Endothelial cell of umbilical vein (primary cell): ENCODE data around the gene JSRP1. TPM values are rescaled to one million over a fixed set of nuclear protein-coding genes. Genes with fewer than 3 reads are reported as not detected.

ENCODE experiments used
- BruUV-seq: library from RNA; stranded (reverse); fragments of 400-500 nt; replicated peaks from 2 replicates; lab custom pipeline; 2021; lab: Mats Ljungman, UMichigan
- CTCF ChIA-PET: fragments of 300-600, 350-600 bp; sonication (Branson Sonifier 250); formaldehyde crosslinking; loops from one replicate; lab custom pipeline; 2021; ENCODE audit warnings: antibody characterized with exemption, inconsistent platforms; lab: Charles Lee
- POLR2A ChIA-PET: fragments of 300-600, 350-600 bp; sonication (Branson Sonifier 250); formaldehyde crosslinking; loops from one replicate; lab custom pipeline; 2021; ENCODE audit warnings: antibody characterized with exemption, inconsistent platforms; lab: Charles Lee
- DNase-seq: peaks from one replicate; pipeline ENCODE4 v3.0.0-alpha.2; 2011; ENCODE audit warnings: low read depth, low spot score
- FAIRE-seq: peaks from 2 replicates; lab custom pipeline; 2011; peaks lifted over from hg19 to GRCh38; lab: Jason Lieb, UNC
- H2AFZ ChIP-seq: 2 replicates; pipeline ENCODE4 v1.6.0; 2012; ENCODE audit warnings: low read depth, low read length, control low read depth, inconsistent platforms
- H3K27ac ChIP-seq: 2 replicates; pipeline ENCODE4 v1.5.1; 2011; ENCODE audit warnings: low read depth, mild to moderate bottlenecking, control low read depth, low read length, moderate library complexity; ENCODE audit not compliant: insufficient read depth
- H3K27me3 ChIP-seq, 2 experiments: 2 replicates each; pipeline versions ENCODE4 v1.6.0 to v1.6.1; 2011; ENCODE audit warnings: low read length in 2 of 2, mixed read lengths in 1 of 2; ENCODE audit not compliant: control insufficient read depth in 2 of 2, insufficient read depth in 2 of 2
- H3K36me3 ChIP-seq, 2 experiments: 2 replicates in 1 of 2; 3 replicates in 1 of 2; pipeline ENCODE4 v1.5.1; 2011; ENCODE audit warnings: low read length in 2 of 2, mild to moderate bottlenecking in 1 of 2, moderate library complexity in 1 of 2; ENCODE audit not compliant: control insufficient read depth in 2 of 2, insufficient read depth in 2 of 2; ENCODE audit errors: extremely low read depth in 1 of 2
- H3K4me1 ChIP-seq: 3 replicates; pipeline ENCODE4 v1.5.1; 2011; ENCODE audit warnings: mild to moderate bottlenecking, low read length; ENCODE audit not compliant: control insufficient read depth, insufficient read depth; ENCODE audit errors: extremely low read depth
- H3K4me2 ChIP-seq: 2 replicates; pipeline ENCODE4 v1.6.1; 2011; ENCODE audit warnings: low read length, control low read depth, mixed read lengths; ENCODE audit not compliant: insufficient read depth
- H3K4me3 ChIP-seq, 3 experiments: fragments of 200-600 bp in 1 of 3; sonication (generic), shearing (Covaris generic) in 1 of 3; replicated peaks in 1 of 3; 2 replicates each; pipeline ENCODE4 v1.5.1; 2011 to 2016; ENCODE audit warnings: control low read depth in 3 of 3, low read length in 3 of 3, mild to moderate bottlenecking in 2 of 3, inconsistent platforms in 1 of 3, low read depth in 1 of 3, moderate library complexity in 1 of 3; ENCODE audit not compliant: insufficient read depth in 1 of 3
- H3K79me2 ChIP-seq: 2 replicates; pipeline ENCODE4 v1.6.0; 2012; ENCODE audit warnings: low read length, inconsistent platforms; ENCODE audit not compliant: control insufficient read depth, insufficient read depth
- H3K9ac ChIP-seq: replicated peaks from 2 replicates; pipeline ENCODE3; 2011; ENCODE audit warnings: low read length, control low read depth; ENCODE audit not compliant: insufficient read depth; ENCODE audit errors: extremely low read depth
- H3K9me1 ChIP-seq: replicated peaks from 3 replicates; pipeline ENCODE4 v1.6.0; 2011; ENCODE audit warnings: mild to moderate bottlenecking, low read length; ENCODE audit not compliant: control insufficient read depth, insufficient read depth; ENCODE audit errors: extremely low read depth
- H3K9me3 ChIP-seq: replicated peaks from 2 replicates; pipeline ENCODE4 v1.5.1; 2012; ENCODE audit warnings: low read length, inconsistent platforms; ENCODE audit not compliant: control insufficient read depth, insufficient read depth
- H4K20me1 ChIP-seq: replicated peaks from 2 replicates; pipeline ENCODE3; 2011; ENCODE audit warnings: mild to moderate bottlenecking, low read length; ENCODE audit not compliant: control insufficient read depth, insufficient read depth; ENCODE audit errors: extremely low read depth
- EZH2 ChIP-seq: IDR thresholded peaks from 2 replicates; pipeline ENCODE4 v1.6.1; 2012; ENCODE audit warnings: borderline replicate concordance, low read depth, mild to moderate bottlenecking, moderate library complexity, low read length, inconsistent platforms; ENCODE audit not compliant: severe bottlenecking
- FOS ChIP-seq: IDR thresholded peaks from 2 replicates; pipeline ENCODE4 v1.6.1; 2011; ENCODE audit warnings: mild to moderate bottlenecking, low read length, moderate library complexity, borderline replicate concordance; ENCODE audit not compliant: insufficient read depth
- GATA2 ChIP-seq: IDR thresholded peaks from 2 replicates; pipeline ENCODE4 v1.7.0; 2011; ENCODE audit warnings: low read depth, mild to moderate bottlenecking, moderate library complexity, mixed read lengths, low read length; ENCODE audit not compliant: insufficient read length, insufficient read depth
- JUN ChIP-seq: IDR thresholded peaks from 2 replicates; pipeline ENCODE4 v1.6.1; 2011; ENCODE audit warnings: borderline replicate concordance, low read depth; ENCODE audit not compliant: insufficient read length, insufficient read depth
- MYC ChIP-seq: IDR thresholded peaks from one replicate; pipeline ENCODE4 v1.6.1; 2011; ENCODE audit warnings: mild to moderate bottlenecking, low read depth, low read length
- POLR2A ChIP-seq: IDR thresholded peaks from 2 replicates; pipeline ENCODE4 v1.6.1; 2012; ENCODE audit warnings: low read depth, mild to moderate bottlenecking, control low read depth, low read length
- POLR2AphosphoS5 ChIP-seq: IDR thresholded peaks from 2 replicates; pipeline ENCODE4 v1.6.1; 2012; ENCODE audit warnings: low read depth, mild to moderate bottlenecking, control low read depth, low read length, moderate library complexity; ENCODE audit not compliant: insufficient read depth
- dilution Hi-C: fragments of 300-500 bp; cut with MboI; formaldehyde crosslinking; loops from one replicate; pipeline ENCODE4 v1.15.0; 2019; ENCODE audit warnings: low sequenced_read_pairs; ENCODE audit not compliant: extremely low pct_ligation_motif_present
- intact Hi-C: fragments of 100-400 bp; cut with micrococcal nuclease; formaldehyde crosslinking; loops from one replicate; pipeline ENCODE4 v1.10.0; 2022
- polyA plus RNA-seq, 4 experiments: library from polyadenylated mRNA; depleted of rRNA in 3 of 4; stranded (reverse) in 3 of 4; unstranded in 1 of 4; fragments of >200 nt; gene quantifications; 2 replicates each; pipeline versions ENCODE4 v1.2.1 to v1.2.3, GENCODE V29; 2011 to 2012; ENCODE audit warnings: missing spikeins in 1 of 4
- total RNA-seq: library from RNA; stranded (reverse); gene quantifications from 2 replicates; pipeline ENCODE4 v1.2.3, GENCODE V29; 2021
- TF ChIP-seq, protein P1 (sequence below): IDR thresholded peaks from 2 replicates; pipeline ENCODE4 v1.6.1; 2011; ENCODE audit not compliant: insufficient read depth, insufficient read length
- TF ChIP-seq, protein P2 (sequence below), 2 donors: IDR thresholded peaks; 1 replicate in 1 of 2; 2 replicates in 1 of 2; pipeline ENCODE4 v1.5.1; 2011; ENCODE audit warnings: low read length in 2 of 2, mild to moderate bottlenecking in 2 of 2, moderate library complexity in 2 of 2, control low read depth in 1 of 2, inconsistent platforms in 1 of 2, low read depth in 1 of 2; ENCODE audit not compliant: insufficient read depth in 1 of 2; ENCODE audit errors: extremely low read depth in 1 of 2

JSRP1 gene
- total and polyA plus RNA-seq, 2 donors (not counting 3 experiments of a cell fraction or from before 2014, with no cell fraction given), result not detected

DNA sequence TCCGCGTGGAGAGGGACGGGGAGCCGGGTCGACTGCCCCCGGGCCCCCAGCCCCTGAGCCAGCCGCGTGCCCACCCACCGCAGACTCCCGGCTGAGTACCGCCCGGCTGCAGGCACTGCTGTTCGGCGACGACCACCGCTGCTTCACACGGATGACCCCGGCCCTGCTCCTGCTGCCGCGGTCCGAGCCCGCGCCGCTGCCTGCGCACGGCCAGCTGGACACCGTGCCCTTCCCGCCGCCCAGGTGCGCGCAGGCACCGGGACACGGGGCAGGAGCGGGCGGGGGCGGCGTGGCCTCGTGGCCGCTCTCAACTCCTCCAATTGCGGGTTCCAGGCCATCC, 5.5 kb downstream of the JSRP1 start:
- Histone ChIP-seq H4K20me1 (no peaks in the 10 kb centered on the region), H3K27ac (no peak overlapping the region), H3K4me2 (no peak overlapping the region), H3K4me3 (no peak overlapping the region), H3K27me3 (peaks cover 22 to 40% of the 10 kb centered on the region in 2 experiments), H3K9ac (no peak overlapping the region), H3K4me1 (peaks cover 16% of the 10 kb centered on the region), H3K36me3 (peaks cover 10 to 23% of the 10 kb centered on the region in 2 experiments), H3K79me2 (no peaks in the 10 kb centered on the region), H3K9me1 (no peaks in the 10 kb centered on the region), H3K9me3 (no peaks in the 10 kb centered on the region), H2AFZ (no peak overlapping the region)
- dilution Hi-C loops (no loop called here), intact Hi-C loops (no loop called here)
- no peak for DNase-seq
- TF ChIP-seq, protein P1, sequence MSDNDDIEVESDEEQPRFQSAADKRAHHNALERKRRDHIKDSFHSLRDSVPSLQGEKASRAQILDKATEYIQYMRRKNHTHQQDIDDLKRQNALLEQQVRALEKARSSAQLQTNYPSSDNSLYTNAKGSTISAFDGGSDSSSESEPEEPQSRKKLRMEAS, result no peak
- TF ChIP-seq, protein P2, sequence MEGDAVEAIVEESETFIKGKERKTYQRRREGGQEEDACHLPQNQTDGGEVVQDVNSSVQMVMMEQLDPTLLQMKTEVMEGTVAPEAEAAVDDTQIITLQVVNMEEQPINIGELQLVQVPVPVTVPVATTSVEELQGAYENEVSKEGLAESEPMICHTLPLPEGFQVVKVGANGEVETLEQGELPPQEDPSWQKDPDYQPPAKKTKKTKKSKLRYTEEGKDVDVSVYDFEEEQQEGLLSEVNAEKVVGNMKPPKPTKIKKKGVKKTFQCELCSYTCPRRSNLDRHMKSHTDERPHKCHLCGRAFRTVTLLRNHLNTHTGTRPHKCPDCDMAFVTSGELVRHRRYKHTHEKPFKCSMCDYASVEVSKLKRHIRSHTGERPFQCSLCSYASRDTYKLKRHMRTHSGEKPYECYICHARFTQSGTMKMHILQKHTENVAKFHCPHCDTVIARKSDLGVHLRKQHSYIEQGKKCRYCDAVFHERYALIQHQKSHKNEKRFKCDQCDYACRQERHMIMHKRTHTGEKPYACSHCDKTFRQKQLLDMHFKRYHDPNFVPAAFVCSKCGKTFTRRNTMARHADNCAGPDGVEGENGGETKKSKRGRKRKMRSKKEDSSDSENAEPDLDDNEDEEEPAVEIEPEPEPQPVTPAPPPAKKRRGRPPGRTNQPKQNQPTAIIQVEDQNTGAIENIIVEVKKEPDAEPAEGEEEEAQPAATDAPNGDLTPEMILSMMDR (IDR thresholded peaks at IDR 0.05; ENCODE audit: extremely low read depth in 1 of 2, insufficient read depth in 1 of 2, low read depth in 1 of 2, low read length in 2 of 2), result no peak
- no peak for TF ChIP-seq GATA2
- no peak for TF ChIP-seq MYC
- no peak for TF ChIP-seq EZH2
- TF ChIP-seq POLR2AphosphoS5, result no peak
- no peak for TF ChIP-seq FOS
- no peak for TF ChIP-seq JUN
- TF ChIP-seq POLR2A, result no peak
- BruUV-seq, result no TSS peak
- CTCF ChIA-PET, result interaction anchor here (1.1 to 2.8 kb wide), 5 partner anchors 10 to 95 kb away, joined by 4 to 15 read pairs (median 7); no protein-coding TSS in a partner anchor
- POLR2A ChIA-PET, result no interaction called here
- no peak for FAIRE-seq
